ENCODE results near the gene GNE.

DNA sequence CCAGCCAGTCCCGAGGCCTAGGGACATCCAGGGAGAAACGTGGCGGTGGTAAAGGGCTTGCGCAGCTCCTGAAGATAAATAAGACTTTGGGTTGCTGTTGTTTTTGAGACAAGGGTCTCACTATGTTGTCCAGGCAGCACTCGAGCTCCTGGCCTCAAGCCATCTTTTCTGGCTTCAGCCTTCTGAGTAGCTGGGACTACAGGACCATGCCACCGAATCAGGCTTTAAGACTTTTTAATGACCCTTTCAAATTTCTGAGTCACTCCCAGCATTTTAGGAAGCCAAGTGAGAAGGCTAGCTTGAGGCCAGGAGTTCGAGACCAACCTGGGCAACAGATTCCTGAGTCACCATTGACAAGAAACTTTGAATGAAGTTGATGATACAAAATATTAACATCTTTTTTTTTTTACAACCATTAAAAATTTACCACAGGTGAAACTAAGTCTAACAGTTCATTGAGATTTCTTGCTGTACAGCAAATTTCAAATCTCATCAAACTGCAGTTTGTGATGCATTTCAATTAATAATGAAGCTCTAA is 817 bp upstream of the GNE start:
- no peak for TF ChIP-seq EZH2 (IDR thresholded peaks at IDR 0.05; ENCODE audit: low read length)
- TF ChIP-seq, protein P1, sequence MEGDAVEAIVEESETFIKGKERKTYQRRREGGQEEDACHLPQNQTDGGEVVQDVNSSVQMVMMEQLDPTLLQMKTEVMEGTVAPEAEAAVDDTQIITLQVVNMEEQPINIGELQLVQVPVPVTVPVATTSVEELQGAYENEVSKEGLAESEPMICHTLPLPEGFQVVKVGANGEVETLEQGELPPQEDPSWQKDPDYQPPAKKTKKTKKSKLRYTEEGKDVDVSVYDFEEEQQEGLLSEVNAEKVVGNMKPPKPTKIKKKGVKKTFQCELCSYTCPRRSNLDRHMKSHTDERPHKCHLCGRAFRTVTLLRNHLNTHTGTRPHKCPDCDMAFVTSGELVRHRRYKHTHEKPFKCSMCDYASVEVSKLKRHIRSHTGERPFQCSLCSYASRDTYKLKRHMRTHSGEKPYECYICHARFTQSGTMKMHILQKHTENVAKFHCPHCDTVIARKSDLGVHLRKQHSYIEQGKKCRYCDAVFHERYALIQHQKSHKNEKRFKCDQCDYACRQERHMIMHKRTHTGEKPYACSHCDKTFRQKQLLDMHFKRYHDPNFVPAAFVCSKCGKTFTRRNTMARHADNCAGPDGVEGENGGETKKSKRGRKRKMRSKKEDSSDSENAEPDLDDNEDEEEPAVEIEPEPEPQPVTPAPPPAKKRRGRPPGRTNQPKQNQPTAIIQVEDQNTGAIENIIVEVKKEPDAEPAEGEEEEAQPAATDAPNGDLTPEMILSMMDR (optimal IDR thresholded peaks at IDR 0.05 in 1 of 3, IDR thresholded peaks at IDR 0.05 in 1 of 3, conservative IDR thresholded peaks at IDR 0.05 in 1 of 3; ENCODE audit: extremely low read depth in 1 of 3, insufficient read depth in 2 of 3, low read length in 3 of 3): no peak
